Neural cell (in vitro differentiated cells): Measurements from ENCODE around the gene SPATA6L.

Source experiments
- CTCF ChIP-seq: fragments of 450-650 bp; IDR thresholded peaks from 2 replicates; pipeline ENCODE4 v1.5.1; 2014; ENCODE audit warnings: antibody characterized with exemption, mild to moderate bottlenecking, moderate library complexity; ENCODE audit not compliant: poor library complexity, severe bottlenecking
- EP300 ChIP-seq: fragments of 450-650 bp; conservative IDR thresholded peaks from 2 replicates; pipeline ENCODE4 v1.6.1; 2014; ENCODE audit warnings: antibody characterized with exemption, mild to moderate bottlenecking, moderate library complexity; ENCODE audit not compliant: poor library complexity, severe bottlenecking
- EZH2 ChIP-seq: fragments of 200-600, 300-800 bp; shearing (Covaris generic), sonication (generic); IDR thresholded peaks from 2 replicates; pipeline ENCODE4 v1.6.1; 2014; ENCODE audit warnings: antibody characterized with exemption, low read length, borderline replicate concordance, mild to moderate bottlenecking; ENCODE audit not compliant: insufficient read depth, poor library complexity, severe bottlenecking
- MXI1 ChIP-seq: fragments of 450-650 bp; conservative IDR thresholded peaks from 2 replicates; pipeline ENCODE4 v1.6.1; 2014; ENCODE audit warnings: antibody characterized with exemption, mild to moderate bottlenecking; ENCODE audit not compliant: poor library complexity, severe bottlenecking
- POLR2AphosphoS5 ChIP-seq: IDR thresholded peaks from 2 replicates; pipeline ENCODE4 v1.6.1; 2012
- RAD21 ChIP-seq: fragments of 450-650 bp; conservative IDR thresholded peaks from 2 replicates; pipeline ENCODE4 v1.6.1; 2014; ENCODE audit warnings: antibody characterized with exemption, mild to moderate bottlenecking, moderate library complexity
- REST ChIP-seq: IDR thresholded peaks from 2 replicates; pipeline ENCODE4 v1.6.1; 2012; ENCODE audit warnings: borderline replicate concordance
- SMC3 ChIP-seq: fragments of 450-650 bp; conservative IDR thresholded peaks from 2 replicates; pipeline ENCODE4 v1.6.1; 2014; ENCODE audit warnings: antibody characterized with exemption, mild to moderate bottlenecking, moderate library complexity; ENCODE audit not compliant: poor library complexity
- TAF1 ChIP-seq: IDR thresholded peaks from 2 replicates; pipeline ENCODE4 v1.6.1; 2012; ENCODE audit warnings: low read depth

- no peak for TF ChIP-seq REST
- no peak for TF ChIP-seq CTCF
- no peak for TF ChIP-seq TAF1
- TF ChIP-seq POLR2AphosphoS5 = no peak
- no peak for TF ChIP-seq EZH2
- TF ChIP-seq SMC3 = no peak
- no peak for TF ChIP-seq EP300
- no peak for TF ChIP-seq RAD21
- no peak for TF ChIP-seq MXI1
These were observed 85.1 kb downstream of the SPATA6L start for GRCh38 chr9:4581035-4581760.
